GM18951 (cell line): ENCODE data around the gene ATP8A1.
"Not testable (repeated sequence)": the region's sequence is repeated elsewhere in the genome, so short reads cannot be mapped to it uniquely, and the experiment has no call there.

Source experiments
- POLR2A ChIP-seq: IDR thresholded peaks from 4 replicates; pipeline ENCODE4 v1.6.1; 2011; ENCODE audit warnings: mild to moderate bottlenecking; ENCODE audit not compliant: insufficient read length, insufficient read depth; ENCODE audit errors: extremely low read depth
- in situ Hi-C: fragments of 300-500 bp; cut with MboI; formaldehyde crosslinking; loops from one replicate; pipeline ENCODE4 v1.12.0; 2022; ENCODE audit warnings: low sequenced_read_pairs, mixed read lengths, inconsistent platforms; ENCODE audit not compliant: unreplicated experiment

Gene ATP8A1

GRCh38 chr4:42656944-42657792 lies at the start of gene ATP8A1:
Gene ATP8A1, minus strand, starts transcription at chr4:42657105. Its CDS starts 232 bp downstream, at chr4:42656873.
- TF ChIP-seq POLR2A = peak; percentile 81
- in situ Hi-C loops = no loop called here

GRCh38 chr4:42706086-42706485 lies 49.2 kb upstream of the ATP8A1 start:
- no peak for TF ChIP-seq POLR2A
- in situ Hi-C loops = no loop called here

- TF ChIP-seq POLR2A = no peak
- in situ Hi-C loops = no loop called here
Measured at GRCh38 chr4:42703813-42704212, 46.9 kb upstream of the ATP8A1 start.

GRCh38 chr4:42702895-42703294 lies 46.0 kb upstream of the ATP8A1 start:
- no peak for TF ChIP-seq POLR2A
- in situ Hi-C loops = no loop called here

GRCh38 chr4:42701780-42702179 lies 44.9 kb upstream of the ATP8A1 start:
- in situ Hi-C loops = not testable (repeated sequence)

- in situ Hi-C loops = no loop called here
- no peak for TF ChIP-seq POLR2A
Measured at GRCh38 chr4:42690537-42690936, 33.6 kb upstream of the ATP8A1 start.

GRCh38 chr4:42683393-42683792 lies 26.5 kb upstream of the ATP8A1 start:
- TF ChIP-seq POLR2A = no peak
- in situ Hi-C loops = no loop called here

GRCh38 chr4:42678512-42678911 lies 21.6 kb upstream of the ATP8A1 start:
- in situ Hi-C loops = no loop called here
- no peak for TF ChIP-seq POLR2A

GRCh38 chr4:42676066-42676951 lies 19.4 kb upstream of the ATP8A1 start:
- no peak for TF ChIP-seq POLR2A
- in situ Hi-C loops = no loop called here

GRCh38 chr4:42673082-42673425 lies 16.1 kb upstream of the ATP8A1 start:
- in situ Hi-C loops = no loop called here
- TF ChIP-seq POLR2A = no peak

- in situ Hi-C loops = no loop called here
- no peak for TF ChIP-seq POLR2A
Measured at GRCh38 chr4:42672359-42673081, 15.6 kb upstream of the ATP8A1 start.

GRCh38 chr4:42671431-42672194 lies 14.7 kb upstream of the ATP8A1 start:
- in situ Hi-C loops = no loop called here
- TF ChIP-seq POLR2A = no peak
